GM12878 (cell line): ENCODE results near the gene CAMK2A. TPM values are rescaled to one million over a fixed set of nuclear protein-coding genes. Genes with fewer than 3 reads are reported as not detected.

Experiments used
- ATAC-seq: fragments of 200-7000 bp; cut with Tn5 transposase; 3 replicates; pipeline ENCODE4 v1.9.1; 2020; ENCODE audit warnings: mild to moderate bottlenecking, moderate library complexity
- BruUV-seq: library from RNA; stranded (reverse); fragments of 400-500 nt; replicated peaks from 2 replicates; lab custom pipeline; 2021; lab: Mats Ljungman, UMichigan
- CTCF ChIA-PET: fragments of 300-600 bp; sonication (Branson Sonifier 250); formaldehyde crosslinking; extraction: SDS; loops from one replicate; lab custom pipeline; 2021; ENCODE audit warnings: inconsistent platforms; lab: Yijun Ruan, JAX
- POLR2A ChIA-PET: fragments of 350-600 bp; formaldehyde crosslinking; extraction: SDS; loops from one replicate; lab custom pipeline; 2021; ENCODE audit warnings: inconsistent platforms; lab: Charles Lee
- RAD21 ChIA-PET: fragments of 300-600 bp; sonication (Branson Sonifier 250); formaldehyde crosslinking; loops from one replicate; lab custom pipeline; 2023; ENCODE audit warnings: antibody characterized with exemption; ENCODE audit not compliant: unreplicated experiment; lab: Charles Lee
- SMC1A ChIA-PET: fragments of 300-600 bp; sonication (Branson Sonifier 250); formaldehyde crosslinking; loops from one replicate; lab custom pipeline; 2023; ENCODE audit not compliant: unreplicated experiment, uncharacterized antibody; lab: Charles Lee
- DNase-seq: peaks from one replicate; pipeline ENCODE4 v3.0.0-alpha.2; 2011; ENCODE audit warnings: low read depth, low spot score
- FAIRE-seq: peaks from 3 replicates; lab custom pipeline; 2011; peaks lifted over from hg19 to GRCh38; lab: Jason Lieb, UNC
- H2AFZ ChIP-seq: 2 replicates; pipeline ENCODE4 v1.6.0; 2011; ENCODE audit warnings: low read depth, low read length, control low read depth; ENCODE audit not compliant: control insufficient read depth
- H3K27ac ChIP-seq: 2 replicates; pipeline ENCODE4 v1.5.1; 2011; ENCODE audit warnings: control low read depth; ENCODE audit not compliant: control insufficient read depth, insufficient read depth
- H3K27me3 ChIP-seq, 2 experiments: replicated peaks in 1 of 2; 2 replicates each; pipeline versions ENCODE4 v1.6.0 to v1.6.1; 2011; ENCODE audit warnings: low read length in 1 of 2; ENCODE audit not compliant: control insufficient read depth in 2 of 2, insufficient read depth in 2 of 2
- H3K36me3 ChIP-seq, 2 experiments: 2 replicates each; pipeline ENCODE4 v1.5.1; 2011; ENCODE audit warnings: low read length in 1 of 2; ENCODE audit not compliant: control insufficient read depth in 2 of 2, insufficient read depth in 2 of 2
- H3K4me1 ChIP-seq: 2 replicates; pipeline ENCODE4 v1.6.1; 2011; ENCODE audit warnings: mild to moderate bottlenecking, low read length, moderate library complexity, mixed read lengths; ENCODE audit not compliant: control insufficient read depth, insufficient read depth
- H3K4me2 ChIP-seq: 2 replicates; pipeline ENCODE4 v1.6.0; 2011; ENCODE audit warnings: control low read depth; ENCODE audit not compliant: control insufficient read depth, insufficient read depth
- H3K4me3 ChIP-seq: fragments of 200-600 bp; sonication (generic); 2 replicates; pipeline ENCODE4 v1.5.1; 2016
- H3K79me2 ChIP-seq: 2 replicates; pipeline ENCODE4 v1.6.0; 2011; ENCODE audit warnings: low read length; ENCODE audit not compliant: control insufficient read depth, insufficient read depth
- H3K9ac ChIP-seq: 2 replicates; pipeline ENCODE4 v1.8.0; 2011; ENCODE audit warnings: low read length, control low read depth, mixed read lengths; ENCODE audit not compliant: control insufficient read depth, insufficient read depth
- H3K9me3 ChIP-seq: replicated peaks from 3 replicates; pipeline ENCODE4 v1.5.1; 2011; ENCODE audit warnings: mild to moderate bottlenecking, low read length; ENCODE audit not compliant: control insufficient read depth, insufficient read depth
- H4K20me1 ChIP-seq: 2 replicates; pipeline ENCODE4 v1.6.0; 2011; ENCODE audit not compliant: control insufficient read depth, insufficient read depth
- BMI1 ChIP-seq: fragments of 450-650 bp; IDR thresholded peaks from 2 replicates; pipeline ENCODE4 v1.6.1; 2016; ENCODE audit warnings: mild to moderate bottlenecking, moderate library complexity, borderline replicate concordance
- CHD4 ChIP-seq: fragments of 200-600 bp; sonication (generic); IDR thresholded peaks from 2 replicates; pipeline ENCODE4 v1.6.1; 2016; ENCODE audit warnings: mild to moderate bottlenecking
- CREM ChIP-seq: IDR thresholded peaks from 2 replicates; pipeline ENCODE4 v1.6.1; 2014; ENCODE audit warnings: antibody characterized with exemption, low read depth
- EGR1 ChIP-seq, 2 experiments: IDR thresholded peaks; 1 replicate in 1 of 2; 2 replicates in 1 of 2; pipeline ENCODE4 v1.6.1; 2011 to 2012; ENCODE audit warnings: low read depth in 2 of 2, low read length in 2 of 2, borderline replicate concordance in 1 of 2, mild to moderate bottlenecking in 1 of 2, moderate library complexity in 1 of 2
- EP300 ChIP-seq, 2 experiments: fragments of 150-350 bp in 1 of 2; IDR thresholded peaks; 2 replicates each; pipeline ENCODE4 v1.6.1; 2011 to 2012; ENCODE audit warnings: low read depth in 2 of 2, low read length in 2 of 2, borderline replicate concordance in 1 of 2, improper control_type of control experiment in 1 of 2, inconsistent platforms in 1 of 2; ENCODE audit not compliant: control insufficient read depth in 1 of 2
- EZH2 ChIP-seq: IDR thresholded peaks from 2 replicates; pipeline ENCODE4 v1.6.1; 2012; ENCODE audit warnings: low read depth, mild to moderate bottlenecking, control low read depth, inconsistent platforms, low read length, borderline replicate concordance; ENCODE audit not compliant: control insufficient read depth
- HCFC1 ChIP-seq: fragments of 150-350 bp; IDR thresholded peaks from 2 replicates; pipeline ENCODE4 v1.6.1; 2014; ENCODE audit warnings: low read length
- IKZF2 ChIP-seq, 2 experiments: fragments of 450-650 bp; IDR thresholded peaks; 2 replicates each; pipeline ENCODE4 v1.6.1; 2017; ENCODE audit warnings: mild to moderate bottlenecking in 2 of 2, moderate library complexity in 2 of 2
- NBN ChIP-seq: fragments of 450-650 bp; IDR thresholded peaks from 2 replicates; pipeline ENCODE4 v1.6.1; 2016
- STAT3 ChIP-seq: IDR thresholded peaks from 2 replicates; pipeline ENCODE4 v1.6.1; 2011; ENCODE audit warnings: low read depth, low read length, improper control_type of control experiment
- WGBS: methylation state at CpG from one replicate; pipeline ENCODE4 v1.1.6; 2016; ENCODE audit warnings: low lambda C conversion rate; ENCODE audit not compliant: insufficient replicate concordance, insufficient coverage; ENCODE audit errors: missing lambda C conversion rate; 5-methylcytosine and 5-hydroxymethylcytosine counted together
- in situ Hi-C: fragments of 300-500 bp; cut with MboI; formaldehyde crosslinking; loops from 9 replicates; pipeline ENCODE4 v1.14.3; 2018; ENCODE audit warnings: mixed read lengths
- intact Hi-C: fragments of 100-400 bp; cut with micrococcal nuclease; formaldehyde crosslinking; loops from one replicate; pipeline ENCODE4 v1.14.2; 2022; ENCODE audit not compliant: unreplicated experiment
- polyA plus RNA-seq, 11 experiments: library from polyadenylated mRNA; depleted of rRNA in 4 of 11; unstranded in 6 of 11; stranded (reverse) in 5 of 11; fragments of >200 nt; fragmentation: Nextera tagmentation in 4 of 11; fragmentation: Illumina TruSeq in 1 of 11; extraction: Ambion mirVana in 4 of 11; extraction: Trizol in 1 of 11; gene quantifications; 1 replicate in 1 of 11; 2 replicates in 10 of 11; pipeline versions ENCODE4 v1.2.1 to v1.2.3, GENCODE V29; 2011 to 2016; ENCODE audit warnings: inconsistent platforms in 2 of 11, missing spikeins in 2 of 11, low read depth in 1 of 11
- total RNA-seq, 4 experiments: library from RNA; depleted of rRNA in 3 of 4; stranded (reverse); fragments of >200 nt in 3 of 4; fragmentation: Illumina TruSeq in 1 of 4; extraction: Trizol in 1 of 4; gene quantifications; 2 replicates each; pipeline versions ENCODE4 v1.2.1 to v1.2.3, GENCODE V29; 2013 to 2021
- TF ChIP-seq, protein P1 (sequence below): fragments of 150-350 bp; IDR thresholded peaks from 2 replicates; pipeline ENCODE4 v1.6.1; 2014; ENCODE audit warnings: mild to moderate bottlenecking, low read depth, low read length
- TF ChIP-seq, protein P2 (sequence below): IDR thresholded peaks from 2 replicates; pipeline ENCODE4 v1.6.1; 2011; ENCODE audit warnings: low read depth, low read length, improper control_type of control experiment, borderline replicate concordance
- TF ChIP-seq, protein P3 (sequence below): fragments of 450-650 bp; conservative IDR thresholded peaks from 2 replicates; pipeline ENCODE4 v1.6.1; 2017; ENCODE audit warnings: mild to moderate bottlenecking, moderate library complexity

The CAMK2A gene
- total and polyA plus RNA-seq, 10 of the 15 experiments (the other 5 are each of a cell fraction or from before 2014, with no cell fraction given): 0.11 TPM; not detected in 9

- BruUV-seq: no TSS peak
- DNase-seq: no peak
- in situ Hi-C loops: no loop called here
These were observed 58.7 kb downstream of the CAMK2A start for GRCh38 chr5:150230842-150231241.

DNA sequence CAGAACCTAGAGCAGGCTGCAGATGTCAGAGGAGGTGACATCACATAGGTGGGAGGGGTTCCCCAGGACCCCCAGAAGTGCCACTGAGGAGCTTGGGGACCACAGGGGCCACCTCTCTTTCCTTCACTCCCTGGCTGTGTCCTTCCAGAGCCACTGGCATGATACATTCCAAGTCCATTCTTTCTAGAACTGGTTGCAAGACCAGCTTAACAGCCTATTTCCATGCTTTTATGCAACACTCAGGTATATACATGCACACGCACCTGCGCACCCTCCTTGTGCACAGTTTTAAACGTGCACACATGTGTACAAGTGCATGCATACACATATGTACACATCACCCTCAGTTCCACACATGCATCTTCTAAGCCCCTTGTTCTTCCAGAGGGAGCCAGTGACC lies 60.0 kb downstream of the CAMK2A start:
- WGBS: 51% methylated on average over 3 of the region's 3 CpGs
- no peak for ATAC-seq
- Histone ChIP-seq H3K9ac (no peak overlapping the region), H3K79me2 (no peaks in the 10 kb centered on the region), H3K4me3 (no peak overlapping the region), H3K4me1 (no peaks in the 10 kb centered on the region), H3K36me3 (no peaks in the 10 kb centered on the region), H3K4me2 (no peak overlapping the region), H3K27ac (no peak overlapping the region), H2AFZ (no peak overlapping the region), H4K20me1 (no peaks in the 10 kb centered on the region), H3K9me3 (no peaks in the 10 kb centered on the region), H3K27me3 (no peaks in the 10 kb centered on the region; a peak in 1 of 4 replicates)
- in situ Hi-C loops: loop anchor here (10.0 kb wide), 1 partner anchor 595 kb away; no protein-coding TSS in a partner anchor
- no TSS peak for BruUV-seq
- FAIRE-seq: no peak
- ChIA-PET POLR2A (no interaction called here), RAD21 (no interaction called here), SMC1A (no interaction called here), CTCF (interaction anchor here (2.3 kb wide), 1 partner anchor 11 kb away, joined by 6 read pairs; no protein-coding TSS in a partner anchor)
- no peak for TF ChIP-seq CHD4
- no peak for TF ChIP-seq BMI1
- TF ChIP-seq, protein P1, sequence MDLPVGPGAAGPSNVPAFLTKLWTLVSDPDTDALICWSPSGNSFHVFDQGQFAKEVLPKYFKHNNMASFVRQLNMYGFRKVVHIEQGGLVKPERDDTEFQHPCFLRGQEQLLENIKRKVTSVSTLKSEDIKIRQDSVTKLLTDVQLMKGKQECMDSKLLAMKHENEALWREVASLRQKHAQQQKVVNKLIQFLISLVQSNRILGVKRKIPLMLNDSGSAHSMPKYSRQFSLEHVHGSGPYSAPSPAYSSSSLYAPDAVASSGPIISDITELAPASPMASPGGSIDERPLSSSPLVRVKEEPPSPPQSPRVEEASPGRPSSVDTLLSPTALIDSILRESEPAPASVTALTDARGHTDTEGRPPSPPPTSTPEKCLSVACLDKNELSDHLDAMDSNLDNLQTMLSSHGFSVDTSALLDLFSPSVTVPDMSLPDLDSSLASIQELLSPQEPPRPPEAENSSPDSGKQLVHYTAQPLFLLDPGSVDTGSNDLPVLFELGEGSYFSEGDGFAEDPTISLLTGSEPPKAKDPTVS: no peak
- TF ChIP-seq EZH2: no peak
- TF ChIP-seq IKZF2 (IDR thresholded peaks at IDR 0.05): no peak
- TF ChIP-seq, protein P2, sequence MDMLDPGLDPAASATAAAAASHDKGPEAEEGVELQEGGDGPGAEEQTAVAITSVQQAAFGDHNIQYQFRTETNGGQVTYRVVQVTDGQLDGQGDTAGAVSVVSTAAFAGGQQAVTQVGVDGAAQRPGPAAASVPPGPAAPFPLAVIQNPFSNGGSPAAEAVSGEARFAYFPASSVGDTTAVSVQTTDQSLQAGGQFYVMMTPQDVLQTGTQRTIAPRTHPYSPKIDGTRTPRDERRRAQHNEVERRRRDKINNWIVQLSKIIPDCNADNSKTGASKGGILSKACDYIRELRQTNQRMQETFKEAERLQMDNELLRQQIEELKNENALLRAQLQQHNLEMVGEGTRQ: no peak
- no peak for TF ChIP-seq CREM
- TF ChIP-seq, protein P3, sequence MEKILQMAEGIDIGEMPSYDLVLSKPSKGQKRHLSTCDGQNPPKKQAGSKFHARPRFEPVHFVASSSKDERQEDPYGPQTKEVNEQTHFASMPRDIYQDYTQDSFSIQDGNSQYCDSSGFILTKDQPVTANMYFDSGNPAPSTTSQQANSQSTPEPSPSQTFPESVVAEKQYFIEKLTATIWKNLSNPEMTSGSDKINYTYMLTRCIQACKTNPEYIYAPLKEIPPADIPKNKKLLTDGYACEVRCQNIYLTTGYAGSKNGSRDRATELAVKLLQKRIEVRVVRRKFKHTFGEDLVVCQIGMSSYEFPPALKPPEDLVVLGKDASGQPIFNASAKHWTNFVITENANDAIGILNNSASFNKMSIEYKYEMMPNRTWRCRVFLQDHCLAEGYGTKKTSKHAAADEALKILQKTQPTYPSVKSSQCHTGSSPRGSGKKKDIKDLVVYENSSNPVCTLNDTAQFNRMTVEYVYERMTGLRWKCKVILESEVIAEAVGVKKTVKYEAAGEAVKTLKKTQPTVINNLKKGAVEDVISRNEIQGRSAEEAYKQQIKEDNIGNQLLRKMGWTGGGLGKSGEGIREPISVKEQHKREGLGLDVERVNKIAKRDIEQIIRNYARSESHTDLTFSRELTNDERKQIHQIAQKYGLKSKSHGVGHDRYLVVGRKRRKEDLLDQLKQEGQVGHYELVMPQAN: no peak
- no peak for TF ChIP-seq STAT3
- no peak for TF ChIP-seq EGR1 (IDR thresholded peaks at IDR 0.05; ENCODE audit: borderline replicate concordance in 1 of 2, low read depth in 2 of 2, low read length in 2 of 2)
- no peak for DNase-seq
- intact Hi-C loops: no loop called here

More at GRCh38 chr5:150230842-150231241, 58.7 kb downstream of the CAMK2A start:
- WGBS: 31% methylated on average over 7 of the region's 7 CpGs
- no peak overlapping the region for H3K9ac ChIP-seq
- no peak for FAIRE-seq
- H3K9me3 ChIP-seq: no peaks in the 10 kb centered on the region
- TF ChIP-seq NBN (no peak), EP300 (IDR thresholded peaks at IDR 0.05; ENCODE audit: borderline replicate concordance in 1 of 2, control insufficient read depth in 1 of 2, low read depth in 2 of 2, low read length in 2 of 2) (no peak), HCFC1 (no peak)
- no peaks in the 10 kb centered on the region for H4K20me1 ChIP-seq
- ChIA-PET SMC1A (interaction anchor here (1.2 kb wide), 1 partner anchor 207 kb away, joined by 3 read pairs; no protein-coding TSS in a partner anchor), POLR2A (no interaction called here), RAD21 (no interaction called here), CTCF (interaction anchor here (1.3 to 2.3 kb wide), 2 partner anchors 13 to 120 kb away, joined by 3 to 6 read pairs; no protein-coding TSS in a partner anchor)
- no peak overlapping the region for H2AFZ ChIP-seq
- no peaks in the 10 kb centered on the region; a peak in 1 of 4 replicates for H3K27me3 ChIP-seq
- H3K27ac ChIP-seq: no peak overlapping the region
- no peak for ATAC-seq
- no peaks in the 10 kb centered on the region for H3K79me2 ChIP-seq
- no peaks in the 10 kb centered on the region for H3K4me1 ChIP-seq
- no peak overlapping the region for H3K4me2 ChIP-seq
- no peaks in the 10 kb centered on the region for H3K36me3 ChIP-seq
- no peak overlapping the region for H3K4me3 ChIP-seq
- intact Hi-C loops: no loop called here
